Nephron (organoid): Measurements from ENCODE around the gene MAGI1.

ENCODE experiments used
- H3K27ac Mint-ChIP-seq, 3 experiments: 2 replicates each; pipeline ENCODE4 v1.8.0; 2020; ENCODE audit warnings: mixed read lengths in 3 of 3, mild to moderate bottlenecking in 2 of 3, moderate library complexity in 1 of 3
- H3K27me3 Mint-ChIP-seq: 2 replicates; pipeline ENCODE4 v1.8.0; 2021; ENCODE audit warnings: low read depth, mild to moderate bottlenecking, moderate library complexity, mixed read lengths
- H3K36me3 Mint-ChIP-seq: 2 replicates; pipeline ENCODE4 v1.8.0; 2020; ENCODE audit warnings: low read depth, mixed read lengths
- H3K4me1 Mint-ChIP-seq: 2 replicates; pipeline ENCODE4 v1.8.0; 2020; ENCODE audit warnings: mixed read lengths
- H3K4me3 Mint-ChIP-seq, 3 experiments: 2 replicates each; pipeline ENCODE4 v1.8.0; 2020; ENCODE audit warnings: mild to moderate bottlenecking in 3 of 3, mixed read lengths in 3 of 3, moderate library complexity in 2 of 3
- H3K9me3 Mint-ChIP-seq: 2 replicates; pipeline ENCODE4 v1.8.0; 2020; ENCODE audit warnings: mixed read lengths
- CTCF ChIP-seq, 3 experiments: fragments of 200-600 bp; sonication (generic); IDR thresholded peaks; one replicate each; pipeline ENCODE4 v1.5.0; 2021; ENCODE audit warnings: antibody characterized with exemption in 3 of 3; ENCODE audit not compliant: unreplicated experiment in 3 of 3

Gene MAGI1

DNA sequence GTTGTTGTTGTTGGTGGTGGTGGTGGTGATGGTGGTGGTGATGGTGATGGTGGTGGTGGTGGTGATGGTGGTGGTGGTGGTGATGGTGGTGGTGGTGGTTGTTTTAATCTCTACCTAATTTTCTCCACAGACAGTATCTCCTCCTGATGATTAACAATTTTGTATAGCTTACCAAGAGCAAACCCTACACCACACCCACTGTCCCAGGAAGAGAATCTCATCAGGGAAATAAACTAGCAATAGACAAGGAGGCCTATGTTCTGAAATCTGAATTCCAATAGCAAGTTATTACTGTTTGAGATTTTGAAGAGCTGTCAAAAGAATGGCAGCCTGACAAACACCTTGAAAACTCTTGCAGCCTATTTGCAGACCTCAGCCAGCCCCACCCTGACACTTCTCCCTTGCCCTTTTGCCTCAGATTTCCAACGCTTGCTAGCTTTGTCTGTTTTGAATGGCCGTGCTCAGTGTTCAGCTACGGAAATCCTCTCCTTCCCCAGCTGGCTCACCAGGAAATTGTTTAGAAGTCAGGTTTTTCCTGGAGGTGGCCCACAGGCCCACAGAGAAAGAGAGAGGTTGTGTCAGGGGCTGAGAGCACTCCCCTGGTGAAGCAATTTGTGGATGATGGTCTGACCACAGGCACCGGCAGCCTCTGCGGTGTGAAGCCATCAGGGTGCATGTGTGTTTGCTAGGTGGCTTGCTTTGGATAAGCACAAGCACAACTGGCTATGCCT, 101.6 kb downstream of the MAGI1 start:
- H3K9me3 Mint-ChIP-seq: peaks cover 7% of the 10 kb centered on the region
- no peak for TF ChIP-seq CTCF (IDR thresholded peaks at IDR 0.05; ENCODE audit: unreplicated experiment in 3 of 3)
- no peaks in the 10 kb centered on the region for H3K27me3 Mint-ChIP-seq
- peak overlapping the region in 2 of 3 experiments; percentile 37 to 58 for H3K27ac Mint-ChIP-seq
- H3K4me1 Mint-ChIP-seq: peaks cover 15% of the 10 kb centered on the region
- H3K4me3 Mint-ChIP-seq: no peak overlapping the region
- H3K36me3 Mint-ChIP-seq: peaks cover 4% of the 10 kb centered on the region

GRCh38 chr3:65935724-65936123, 103.0 kb downstream of the MAGI1 start:
- H3K36me3 Mint-ChIP-seq: peaks cover 4% of the 10 kb centered on the region
- H3K27me3 Mint-ChIP-seq: no peaks in the 10 kb centered on the region
- H3K4me3 Mint-ChIP-seq: no peak overlapping the region
- no peak for TF ChIP-seq CTCF (IDR thresholded peaks at IDR 0.05; ENCODE audit: unreplicated experiment in 3 of 3)
- no peak overlapping the region for H3K27ac Mint-ChIP-seq
- peaks cover 7% of the 10 kb centered on the region for H3K9me3 Mint-ChIP-seq
- H3K4me1 Mint-ChIP-seq: peaks cover 10% of the 10 kb centered on the region

GRCh38 chr3:65930648-65931047, 108.1 kb downstream of the MAGI1 start:
- H3K36me3 Mint-ChIP-seq: peaks cover 4% of the 10 kb centered on the region
- peaks cover 16% of the 10 kb centered on the region for H3K4me1 Mint-ChIP-seq
- peaks cover 7% of the 10 kb centered on the region for H3K9me3 Mint-ChIP-seq
- H3K27ac Mint-ChIP-seq: no peak overlapping the region
- H3K27me3 Mint-ChIP-seq: no peaks in the 10 kb centered on the region
- no peak for TF ChIP-seq CTCF (IDR thresholded peaks at IDR 0.05; ENCODE audit: unreplicated experiment in 3 of 3)
- no peak overlapping the region for H3K4me3 Mint-ChIP-seq

DNA sequence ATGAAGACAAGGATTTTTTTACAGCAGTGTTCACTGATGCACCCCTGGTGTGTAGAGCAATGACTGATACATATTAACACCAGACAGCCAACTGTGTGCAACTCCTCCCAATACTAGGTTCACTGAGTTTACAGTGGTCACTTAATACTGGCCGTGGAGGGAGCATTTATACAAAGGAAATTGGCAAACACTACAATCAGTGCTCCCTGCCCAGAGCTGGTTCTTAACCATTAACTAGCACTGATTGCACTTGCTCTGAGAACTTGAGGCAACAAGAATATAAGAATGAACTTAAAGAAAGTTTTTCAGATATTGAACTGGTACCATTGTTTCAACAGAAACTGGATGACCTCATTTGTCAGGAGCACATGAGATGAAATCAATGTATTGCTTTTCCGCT, 110.6 kb downstream of the MAGI1 start:
- peak overlapping the region; percentile 49 to 86 (median 66) for H3K27ac Mint-ChIP-seq

DNA sequence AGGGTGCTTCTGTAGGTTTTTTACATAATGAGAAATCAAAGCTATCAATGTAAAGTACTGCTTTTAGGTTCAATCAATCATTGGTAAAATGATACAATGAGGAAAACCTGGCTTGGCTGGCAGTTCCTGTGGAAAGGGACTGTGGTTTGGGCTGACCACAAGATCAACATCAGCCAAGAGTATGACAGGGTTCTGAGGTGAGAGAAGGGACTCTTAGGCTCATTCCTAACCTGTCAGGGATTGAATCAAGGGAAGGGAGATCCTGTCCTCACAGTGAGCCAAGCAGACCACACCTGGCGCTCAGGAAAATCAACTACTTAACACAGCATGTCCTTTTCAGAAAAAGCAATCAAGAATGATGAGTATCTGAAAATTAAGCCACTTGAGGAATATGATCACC, 111.1 kb downstream of the MAGI1 start:
- no peak overlapping the region for H3K4me3 Mint-ChIP-seq
- H3K36me3 Mint-ChIP-seq: no peaks in the 10 kb centered on the region
- H3K9me3 Mint-ChIP-seq: no peaks in the 10 kb centered on the region
- H3K4me1 Mint-ChIP-seq: peaks cover 30% of the 10 kb centered on the region
- no peaks in the 10 kb centered on the region for H3K27me3 Mint-ChIP-seq
- peak overlapping the region; percentile 49 to 86 (median 66) for H3K27ac Mint-ChIP-seq
- no peak for TF ChIP-seq CTCF (IDR thresholded peaks at IDR 0.05; ENCODE audit: unreplicated experiment in 3 of 3)

More for the DNA sequence above, 110.6 kb downstream of the MAGI1 start:
- Mint-ChIP-seq H3K9me3 (peaks cover 3% of the 10 kb centered on the region), H3K27me3 (no peaks in the 10 kb centered on the region), H3K4me1 (peaks cover 25% of the 10 kb centered on the region), H3K4me3 (no peak overlapping the region), H3K36me3 (no peaks in the 10 kb centered on the region)
- TF ChIP-seq CTCF (IDR thresholded peaks at IDR 0.05; ENCODE audit: unreplicated experiment in 3 of 3): no peak
